H9 (cell line): Measurements from ENCODE around the gene ITPKB. TPM values are rescaled to one million over a fixed set of nuclear protein-coding genes. Genes with fewer than 3 reads are reported as not detected.

Source experiments
- DNase-seq: peaks from one replicate; pipeline ENCODE4 v3.0.0-alpha.2; 2017
- H2AFZ ChIP-seq: one replicate; pipeline ENCODE4 v1.6.1; 2013; ENCODE audit warnings: mild to moderate bottlenecking, low read length, control low read depth, moderate library complexity
- H2AK5ac ChIP-seq: 2 replicates; pipeline ENCODE4 v1.6.1; 2013; ENCODE audit warnings: low read length, control low read depth, mixed read lengths; ENCODE audit not compliant: insufficient read length
- H2BK120ac ChIP-seq: one replicate; pipeline ENCODE4 v1.6.1; 2013; ENCODE audit warnings: low read depth, mild to moderate bottlenecking, low read length, control low read depth, inconsistent platforms; ENCODE audit not compliant: poor library complexity, severe bottlenecking
- H2BK12ac ChIP-seq: 2 replicates; pipeline ENCODE4 v1.6.1; 2013; ENCODE audit warnings: low read length, control low read depth, mixed read lengths, low read depth; ENCODE audit not compliant: insufficient read length
- H2BK15ac ChIP-seq: 2 replicates; pipeline ENCODE4 v1.6.1; 2013; ENCODE audit warnings: low read depth, low read length, control low read depth
- H2BK20ac ChIP-seq: one replicate; pipeline ENCODE4 v1.6.1; 2013; ENCODE audit warnings: low read depth, mild to moderate bottlenecking, low read length, control low read depth, inconsistent platforms; ENCODE audit not compliant: poor library complexity, severe bottlenecking
- H2BK5ac ChIP-seq: 2 replicates; pipeline ENCODE4 v1.6.1; 2013; ENCODE audit warnings: low read length, control low read depth, mixed read lengths; ENCODE audit not compliant: insufficient read length
- H3K14ac ChIP-seq: 2 replicates; pipeline ENCODE4 v1.6.1; 2013; ENCODE audit warnings: low read length, control low read depth; ENCODE audit not compliant: insufficient read depth
- H3K18ac ChIP-seq: 2 replicates; pipeline ENCODE4 v1.6.1; 2013; ENCODE audit warnings: low read depth, mild to moderate bottlenecking, mixed read lengths, low read length, control low read depth; ENCODE audit not compliant: insufficient read length
- H3K23ac ChIP-seq: 2 replicates; pipeline ENCODE4 v1.6.1; 2013; ENCODE audit warnings: low read length, control low read depth, mixed read lengths, low read depth; ENCODE audit not compliant: insufficient read length
- H3K23me2 ChIP-seq: 2 replicates; pipeline ENCODE4 v1.6.1; 2013; ENCODE audit warnings: low read depth, mild to moderate bottlenecking, mixed read lengths, low read length, control low read depth; ENCODE audit not compliant: insufficient read length, poor library complexity, severe bottlenecking
- H3K27ac ChIP-seq: 2 replicates; pipeline ENCODE4 v1.5.1; 2013; ENCODE audit warnings: low read length, control low read depth, mixed read lengths, low read depth; ENCODE audit not compliant: insufficient read length
- H3K27me3 ChIP-seq: 2 replicates; pipeline ENCODE4 v1.6.1; 2013; ENCODE audit warnings: low read length, control low read depth, inconsistent platforms; ENCODE audit not compliant: insufficient read depth
- H3K4ac ChIP-seq: 2 replicates; pipeline ENCODE4 v1.6.1; 2013; ENCODE audit warnings: low read depth, mild to moderate bottlenecking, control low read depth, inconsistent platforms, low read length, moderate library complexity
- H3K4me1 ChIP-seq: 2 replicates; pipeline ENCODE4 v1.6.1; 2013; ENCODE audit warnings: low read length, control low read depth, inconsistent platforms; ENCODE audit not compliant: insufficient read depth
- H3K4me2 ChIP-seq: 2 replicates; pipeline ENCODE4 v1.6.1; 2013; ENCODE audit warnings: low read length, control low read depth, mixed read lengths; ENCODE audit not compliant: insufficient read length, insufficient read depth
- H3K56ac ChIP-seq: 2 replicates; pipeline ENCODE4 v1.6.1; 2013; ENCODE audit warnings: low read depth, mild to moderate bottlenecking, mixed read lengths, low read length, control low read depth; ENCODE audit not compliant: insufficient read length
- H3K79me1 ChIP-seq: 2 replicates; pipeline ENCODE4 v1.6.1; 2013; ENCODE audit warnings: low read depth, mild to moderate bottlenecking, moderate library complexity, low read length, control low read depth, inconsistent platforms; ENCODE audit not compliant: insufficient read depth, poor library complexity, severe bottlenecking
- H3K79me2 ChIP-seq: 2 replicates; pipeline ENCODE4 v1.6.1; 2013; ENCODE audit warnings: low read length, control low read depth, inconsistent platforms; ENCODE audit not compliant: insufficient read depth
- H3K9ac ChIP-seq: 2 replicates; pipeline ENCODE4 v1.6.1; 2013; ENCODE audit warnings: low read length, control low read depth, mixed read lengths; ENCODE audit not compliant: insufficient read length; ENCODE audit errors: extremely low read depth
- H3K9me3 ChIP-seq: one replicate; pipeline ENCODE4 v1.6.1; 2013; ENCODE audit warnings: low read depth, low read length, inconsistent platforms; ENCODE audit not compliant: control insufficient read depth
- H3T11ph ChIP-seq: one replicate; pipeline ENCODE4 v1.6.1; 2013; ENCODE audit warnings: mild to moderate bottlenecking, low read length, control low read depth, inconsistent platforms
- H4K20me1 ChIP-seq: one replicate; pipeline ENCODE4 v1.6.1; 2013; ENCODE audit not compliant: control insufficient read depth, insufficient read length, insufficient read depth
- H4K5ac ChIP-seq: 2 replicates; pipeline ENCODE4 v1.6.1; 2013; ENCODE audit warnings: low read depth, mild to moderate bottlenecking, mixed read lengths, low read length, control low read depth; ENCODE audit not compliant: insufficient read length
- H4K8ac ChIP-seq: replicated peaks from 2 replicates; pipeline ENCODE4 v1.6.1; 2013; ENCODE audit warnings: low read length, control low read depth, mixed read lengths, low read depth; ENCODE audit not compliant: insufficient read length
- H4K91ac ChIP-seq: 2 replicates; pipeline ENCODE4 v1.6.1; 2013; ENCODE audit warnings: low read depth, mild to moderate bottlenecking, moderate library complexity, mixed read lengths, low read length, control low read depth; ENCODE audit not compliant: insufficient read length
- H3K27ac Mint-ChIP-seq, 3 experiments: 2 replicates in 2 of 3; 3 replicates in 1 of 3; pipeline ENCODE4 v1.8.0; 2020 to 2021; ENCODE audit warnings: mixed read lengths in 3 of 3, mild to moderate bottlenecking in 1 of 3, moderate library complexity in 1 of 3
- H3K27me3 Mint-ChIP-seq: 2 replicates; pipeline ENCODE4 v1.8.0; 2021; ENCODE audit warnings: low read depth, mild to moderate bottlenecking, moderate library complexity, mixed read lengths
- H3K36me3 Mint-ChIP-seq, 3 experiments: 2 replicates in 2 of 3; 3 replicates in 1 of 3; pipeline ENCODE4 v1.8.0; 2020 to 2021; ENCODE audit warnings: low read depth in 3 of 3, mixed read lengths in 3 of 3; ENCODE audit not compliant: insufficient read depth in 1 of 3
- H3K4me1 Mint-ChIP-seq, 2 experiments: 2 replicates each; pipeline ENCODE4 v1.8.0; 2020; ENCODE audit warnings: mixed read lengths in 2 of 2
- H3K4me3 Mint-ChIP-seq, 2 experiments: 2 replicates in 1 of 2; 3 replicates in 1 of 2; pipeline ENCODE4 v1.8.0; 2020 to 2021; ENCODE audit warnings: mild to moderate bottlenecking in 2 of 2, mixed read lengths in 2 of 2, moderate library complexity in 1 of 2
- H3K9me3 Mint-ChIP-seq, 2 experiments: 2 replicates in 1 of 2; 3 replicates in 1 of 2; pipeline ENCODE4 v1.8.0; 2020; ENCODE audit warnings: mild to moderate bottlenecking in 2 of 2, mixed read lengths in 2 of 2, moderate library complexity in 1 of 2
- WGBS: extraction: QIAGEN DNeasy Blood & Tissue Kit; methylation state at CpG from one replicate; pipeline ENCODE4 v1.1.7; 2013; ENCODE audit warnings: missing lambda C conversion rate, low lambda C conversion rate, mixed read lengths; ENCODE audit not compliant: insufficient read length; ENCODE audit errors: extremely low coverage; 5-methylcytosine and 5-hydroxymethylcytosine counted together
- total RNA-seq: library from RNA; stranded (reverse); gene quantifications from 2 replicates; pipeline ENCODE4 v1.2.1, GENCODE V29; 2021
- TF ChIP-seq, protein P1 (sequence below): fragments of 200-600 bp; sonication (generic); conservative IDR thresholded peaks from 3 replicates; pipeline ENCODE4 v1.8.0; 2021; ENCODE audit warnings: antibody characterized with exemption, mild to moderate bottlenecking

The ITPKB gene
- total RNA-seq, 1 experiment from 2014 or later = 3.8 TPM

DNA sequence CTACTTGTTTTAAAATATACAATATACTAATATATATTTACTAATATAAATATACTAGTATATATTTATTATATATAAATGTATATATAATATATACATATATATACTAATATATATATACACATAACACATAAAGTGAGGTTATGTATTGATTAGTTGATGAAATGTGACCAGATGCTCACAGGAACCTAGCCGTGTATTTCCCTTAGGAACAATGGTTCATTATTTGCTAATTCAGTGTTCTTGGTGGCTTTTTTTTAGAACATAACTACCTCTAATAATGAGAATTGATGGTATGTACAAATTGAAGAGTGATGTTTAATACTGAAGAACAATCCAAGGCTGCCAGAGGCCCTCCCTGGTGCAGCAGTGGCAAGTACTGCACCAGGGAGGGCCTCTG is 37.9 kb upstream of the ITPKB start:
- Histone ChIP-seq H3K27me3 (no peaks in the 10 kb centered on the region), H4K8ac (no peak overlapping the region), H4K20me1 (no peaks in the 10 kb centered on the region), H2BK12ac (no peak overlapping the region), H3K4me1 (peaks cover 3% of the 10 kb centered on the region; the same call in 1 of the 2 replicates), H3K23me2 (no peaks in the 10 kb centered on the region), H3K9ac (no peak overlapping the region), H3K27ac (no peak overlapping the region), H2AFZ (no peak overlapping the region), H2BK5ac (no peak overlapping the region), H2BK20ac (no peak overlapping the region), H2BK120ac (no peak overlapping the region), H3K79me1 (no peaks in the 10 kb centered on the region), H3K56ac (no peak overlapping the region), H2AK5ac (no peak overlapping the region), H3K4ac (no peak overlapping the region), H3T11ph (no peak overlapping the region), H2BK15ac (no peak overlapping the region), H4K5ac (no peak overlapping the region), H4K91ac (no peak overlapping the region), H3K9me3 (no peaks in the 10 kb centered on the region), H3K23ac (no peak overlapping the region), H3K79me2 (no peaks in the 10 kb centered on the region), H3K14ac (no peak overlapping the region), H3K4me2 (no peak overlapping the region), H3K18ac (no peak overlapping the region)
- H3K9me3 Mint-ChIP-seq = no peaks in the 10 kb centered on the region
- H3K27ac Mint-ChIP-seq = no peak overlapping the region
- H3K36me3 Mint-ChIP-seq = no peaks in the 10 kb centered on the region; a peak in 1 of 7 replicates
- no peak overlapping the region for H3K4me3 Mint-ChIP-seq
- TF ChIP-seq, protein P1, sequence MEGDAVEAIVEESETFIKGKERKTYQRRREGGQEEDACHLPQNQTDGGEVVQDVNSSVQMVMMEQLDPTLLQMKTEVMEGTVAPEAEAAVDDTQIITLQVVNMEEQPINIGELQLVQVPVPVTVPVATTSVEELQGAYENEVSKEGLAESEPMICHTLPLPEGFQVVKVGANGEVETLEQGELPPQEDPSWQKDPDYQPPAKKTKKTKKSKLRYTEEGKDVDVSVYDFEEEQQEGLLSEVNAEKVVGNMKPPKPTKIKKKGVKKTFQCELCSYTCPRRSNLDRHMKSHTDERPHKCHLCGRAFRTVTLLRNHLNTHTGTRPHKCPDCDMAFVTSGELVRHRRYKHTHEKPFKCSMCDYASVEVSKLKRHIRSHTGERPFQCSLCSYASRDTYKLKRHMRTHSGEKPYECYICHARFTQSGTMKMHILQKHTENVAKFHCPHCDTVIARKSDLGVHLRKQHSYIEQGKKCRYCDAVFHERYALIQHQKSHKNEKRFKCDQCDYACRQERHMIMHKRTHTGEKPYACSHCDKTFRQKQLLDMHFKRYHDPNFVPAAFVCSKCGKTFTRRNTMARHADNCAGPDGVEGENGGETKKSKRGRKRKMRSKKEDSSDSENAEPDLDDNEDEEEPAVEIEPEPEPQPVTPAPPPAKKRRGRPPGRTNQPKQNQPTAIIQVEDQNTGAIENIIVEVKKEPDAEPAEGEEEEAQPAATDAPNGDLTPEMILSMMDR = no peak
- H3K27me3 Mint-ChIP-seq = peaks cover 8% of the 10 kb centered on the region
- H3K4me1 Mint-ChIP-seq = no peaks in the 10 kb centered on the region
- no CpG with 5 or more reads among the region's 1 CpG for WGBS
- no peak for DNase-seq
